DLD1 (cell line): ENCODE measurements around the gene LYZL6.

ENCODE experiments used
- in situ Hi-C: cut with HindIII; loops from 2 replicates; pipeline ENCODE4 v1.10.0; 2017; ENCODE audit warnings: low sequenced_read_pairs

Gene LYZL6

GRCh38 chr17:35943537-35943936 is at the start of gene LYZL6:
Gene LYZL6 (minus strand): TSS chr17:35943713. CDS start chr17:35939356, 4,357 bp downstream.
- in situ Hi-C loops: no loop called here

GRCh38 chr17:35991075-35991474 is 47.6 kb upstream of the LYZL6 start:
- in situ Hi-C loops: no loop called here

GRCh38 chr17:35988164-35988563 is 44.7 kb upstream of the LYZL6 start:
- in situ Hi-C loops: no loop called here

- in situ Hi-C loops: no loop called here
These were observed 43.1 kb upstream of the LYZL6 start, which contains the start of gene CCL14 for GRCh38 chr17:35986643-35987042. Gene CCL14 (minus strand): TSS chr17:35986729. CDS start chr17:35986649, 80 bp downstream.

- in situ Hi-C loops: no loop called here
These were observed 40.6 kb upstream of the LYZL6 start for GRCh38 chr17:35984140-35984539.

- in situ Hi-C loops: no loop called here
These were observed 39.1 kb upstream of the LYZL6 start for GRCh38 chr17:35982409-35983191.

GRCh38 chr17:35981908-35982330 is 38.4 kb upstream of the LYZL6 start:
- in situ Hi-C loops: no loop called here

- in situ Hi-C loops: no loop called here
These were observed 37.7 kb upstream of the LYZL6 start, which contains the start of gene CCL16 for GRCh38 chr17:35981246-35981645. Gene CCL16 (minus strand): TSS chr17:35981497. CDS start chr17:35981420, 77 bp downstream.

- in situ Hi-C loops: no loop called here
These were observed 34.8 kb upstream of the LYZL6 start for GRCh38 chr17:35978346-35978745.

- in situ Hi-C loops: no loop called here
These were observed 34.0 kb upstream of the LYZL6 start for GRCh38 chr17:35977509-35977908.

- in situ Hi-C loops: no loop called here
These were observed 30.1 kb upstream of the LYZL6 start for GRCh38 chr17:35973333-35974260.

- in situ Hi-C loops: no loop called here
These were observed 29.4 kb upstream of the LYZL6 start for GRCh38 chr17:35972945-35973332.

- in situ Hi-C loops: no loop called here
These were observed 29.0 kb upstream of the LYZL6 start for GRCh38 chr17:35972535-35972934.

GRCh38 chr17:35972066-35972465 is 28.6 kb upstream of the LYZL6 start:
- in situ Hi-C loops: no loop called here

- in situ Hi-C loops: no loop called here
These were observed 26.3 kb upstream of the LYZL6 start for GRCh38 chr17:35969558-35970380.

- in situ Hi-C loops: no loop called here
These were observed 25.1 kb upstream of the LYZL6 start for GRCh38 chr17:35968520-35969054.

- in situ Hi-C loops: no loop called here
These were observed 21.8 kb upstream of the LYZL6 start for GRCh38 chr17:35965272-35965671.

GRCh38 chr17:35963663-35964062 is 20.1 kb upstream of the LYZL6 start:
- in situ Hi-C loops: no loop called here

- in situ Hi-C loops: no loop called here
These were observed 10.2 kb upstream of the LYZL6 start for GRCh38 chr17:35953720-35954119.

- in situ Hi-C loops: no loop called here
These were observed 5.9 kb upstream of the LYZL6 start for GRCh38 chr17:35949401-35949800.
